ENCODE measurements around the gene B3GALT4.
"Not testable (repeated sequence)": the region's sequence is repeated elsewhere in the genome, so short reads cannot be mapped to it uniquely, and the experiment has no call there.

Gene B3GALT4

GRCh38 chr6:33273924-33274902, 2.7 kb upstream of the B3GALT4 start:
- TF ChIP-seq CTCF (conservative IDR thresholded peaks at IDR 0.05; ENCODE audit: low read length), result no peak
- no peak for TF ChIP-seq EZH2phosphoT487 (IDR thresholded peaks at IDR 0.05; ENCODE audit: borderline replicate concordance)
- Histone ChIP-seq H4K20me1 (ENCODE audit: insufficient read depth, low read length, poor library complexity, severe bottlenecking) (peaks cover 47% of the 10 kb centered on the region), H2AFZ (ENCODE audit: low read length) (no peak overlapping the region), H3K4me2 (ENCODE audit: low read depth, low read length, poor library complexity, severe bottlenecking) (peak overlapping the region; percentile 99), H3K27me3 (ENCODE audit: insufficient read depth, low read length, poor library complexity, severe bottlenecking) (peaks cover 6% of the 10 kb centered on the region), H3K4me1 (ENCODE audit: insufficient read depth, low read length, poor library complexity, severe bottlenecking) (peaks cover 47% of the 10 kb centered on the region), H3K36me3 (ENCODE audit: insufficient read depth, low read length) (peaks cover 39% of the 10 kb centered on the region), H3F3A (ENCODE audit: low read depth) (peaks cover 10% of the 10 kb centered on the region; the same call in 1 of the 2 replicates), H3K9ac (ENCODE audit: low read depth, low read length, poor library complexity, severe bottlenecking) (peak overlapping the region; percentile 94), H3K4me3 (ENCODE audit: low read length, poor library complexity, severe bottlenecking) (peak overlapping the region; percentile 95), H3K9me3 (ENCODE audit: insufficient read depth, low read depth, low read length) (no peaks in the 10 kb centered on the region), H3K9me2 (replicated peaks; ENCODE audit: low read depth, low read length) (no peaks in the 10 kb centered on the region), H3K79me2 (ENCODE audit: insufficient read depth, low read length) (peaks cover 70% of the 10 kb centered on the region)

DNA sequence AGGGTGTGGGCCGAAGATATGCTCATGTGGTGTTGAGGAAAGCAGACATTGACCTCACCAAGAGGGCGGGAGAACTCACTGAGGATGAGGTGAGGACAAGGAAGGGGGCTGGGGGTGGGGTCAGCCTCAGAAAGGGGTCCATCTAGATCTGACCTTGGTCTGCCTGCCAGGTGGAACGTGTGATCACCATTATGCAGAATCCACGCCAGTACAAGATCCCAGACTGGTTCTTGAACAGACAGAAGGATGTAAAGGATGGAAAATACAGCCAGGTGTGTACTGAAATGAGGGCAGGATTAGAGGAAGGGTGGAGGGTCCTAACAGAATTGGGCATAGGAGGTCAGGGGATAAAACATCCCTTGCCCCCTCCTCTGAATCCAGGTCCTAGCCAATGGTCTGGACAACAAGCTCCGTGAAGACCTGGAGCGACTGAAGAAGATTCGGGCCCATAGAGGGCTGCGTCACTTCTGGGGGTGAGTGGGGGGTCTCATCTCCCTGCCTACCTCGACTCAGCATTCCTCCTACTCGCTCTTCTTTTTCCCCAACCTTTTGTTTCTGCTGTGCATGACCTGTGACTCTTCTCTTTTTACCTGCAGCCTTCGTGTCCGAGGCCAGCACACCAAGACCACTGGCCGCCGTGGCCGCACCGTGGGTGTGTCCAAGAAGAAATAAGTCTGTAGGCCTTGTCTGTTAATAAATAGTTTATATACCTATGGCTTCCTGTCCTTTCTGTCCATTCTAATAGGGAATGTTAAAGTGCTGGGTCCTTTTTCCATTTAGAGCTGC, 935 bp upstream of the B3GALT4 start:
- H3K4me3 ChIP-seq (ENCODE audit: low read length, poor library complexity, severe bottlenecking), result peak overlapping the region; percentile 95
- H3K79me2 ChIP-seq (ENCODE audit: insufficient read depth, low read length), result peaks cover 53% of the 10 kb centered on the region
- peaks cover 47% of the 10 kb centered on the region for H4K20me1 ChIP-seq (ENCODE audit: insufficient read depth, low read length, poor library complexity, severe bottlenecking)
- H3K27me3 ChIP-seq (ENCODE audit: insufficient read depth, low read length, poor library complexity, severe bottlenecking); H3K9me2 ChIP-seq (replicated peaks; ENCODE audit: low read depth, low read length); H3F3A ChIP-seq (ENCODE audit: low read depth); H2AFZ ChIP-seq (ENCODE audit: low read length); H3K9me3 ChIP-seq (ENCODE audit: insufficient read depth, low read depth, low read length): not testable (repeated sequence)
- H3K36me3 ChIP-seq (ENCODE audit: insufficient read depth, low read length), result peaks cover 44% of the 10 kb centered on the region
- H3K9ac ChIP-seq (ENCODE audit: low read depth, low read length, poor library complexity, severe bottlenecking), result peak overlapping the region; percentile 94
- H3K4me1 ChIP-seq (ENCODE audit: insufficient read depth, low read length, poor library complexity, severe bottlenecking), result peaks cover 35% of the 10 kb centered on the region
- peak overlapping the region; percentile 99 for H3K4me2 ChIP-seq (ENCODE audit: low read depth, low read length, poor library complexity, severe bottlenecking)

DNA sequence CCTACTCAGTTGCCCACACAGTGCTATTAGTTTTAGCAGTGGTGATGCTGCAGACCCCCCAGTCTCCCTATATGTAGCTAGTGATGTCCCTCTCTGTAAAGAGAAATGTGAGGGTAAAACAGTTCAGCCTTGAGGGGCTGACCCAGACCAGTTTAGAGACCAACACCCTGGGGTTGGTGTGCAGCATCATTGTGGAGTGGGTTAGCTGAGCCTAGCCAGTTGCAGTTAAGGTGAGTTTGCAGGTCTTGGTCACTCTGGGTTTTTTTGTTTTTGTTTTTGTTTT, 401 bp upstream of the B3GALT4 start:
- peak overlapping the region; percentile 99 for H3K4me2 ChIP-seq (ENCODE audit: low read depth, low read length, poor library complexity, severe bottlenecking)
- H2AFZ ChIP-seq (ENCODE audit: low read length), result no peak overlapping the region
- peaks cover 34% of the 10 kb centered on the region for H3K4me1 ChIP-seq (ENCODE audit: insufficient read depth, low read length, poor library complexity, severe bottlenecking)
- peak overlapping the region; percentile 62 for H3K9ac ChIP-seq (ENCODE audit: low read depth, low read length, poor library complexity, severe bottlenecking)
- H3K79me2 ChIP-seq (ENCODE audit: insufficient read depth, low read length), result peaks cover 49% of the 10 kb centered on the region
- H3K36me3 ChIP-seq (ENCODE audit: insufficient read depth, low read length), result peaks cover 44% of the 10 kb centered on the region
- H3K4me3 ChIP-seq (ENCODE audit: low read length, poor library complexity, severe bottlenecking), result peak overlapping the region; percentile 95
- H3K27me3 ChIP-seq (ENCODE audit: insufficient read depth, low read length, poor library complexity, severe bottlenecking), result peaks cover 6% of the 10 kb centered on the region
- H3F3A ChIP-seq (ENCODE audit: low read depth), result peaks cover 10% of the 10 kb centered on the region; the same call in 1 of the 2 replicates
- TF ChIP-seq CTCF (conservative IDR thresholded peaks at IDR 0.05; ENCODE audit: low read length) (no peak), EZH2phosphoT487 (IDR thresholded peaks at IDR 0.05; ENCODE audit: borderline replicate concordance) (no peak)
- H3K9me3 ChIP-seq (ENCODE audit: insufficient read depth, low read depth, low read length), result no peaks in the 10 kb centered on the region
- peaks cover 47% of the 10 kb centered on the region for H4K20me1 ChIP-seq (ENCODE audit: insufficient read depth, low read length, poor library complexity, severe bottlenecking)
- H3K9me2 ChIP-seq (replicated peaks; ENCODE audit: low read depth, low read length), result no peaks in the 10 kb centered on the region
